Measurements from ENCODE around the gene CIAO2A.

CIAO2A gene

DNA sequence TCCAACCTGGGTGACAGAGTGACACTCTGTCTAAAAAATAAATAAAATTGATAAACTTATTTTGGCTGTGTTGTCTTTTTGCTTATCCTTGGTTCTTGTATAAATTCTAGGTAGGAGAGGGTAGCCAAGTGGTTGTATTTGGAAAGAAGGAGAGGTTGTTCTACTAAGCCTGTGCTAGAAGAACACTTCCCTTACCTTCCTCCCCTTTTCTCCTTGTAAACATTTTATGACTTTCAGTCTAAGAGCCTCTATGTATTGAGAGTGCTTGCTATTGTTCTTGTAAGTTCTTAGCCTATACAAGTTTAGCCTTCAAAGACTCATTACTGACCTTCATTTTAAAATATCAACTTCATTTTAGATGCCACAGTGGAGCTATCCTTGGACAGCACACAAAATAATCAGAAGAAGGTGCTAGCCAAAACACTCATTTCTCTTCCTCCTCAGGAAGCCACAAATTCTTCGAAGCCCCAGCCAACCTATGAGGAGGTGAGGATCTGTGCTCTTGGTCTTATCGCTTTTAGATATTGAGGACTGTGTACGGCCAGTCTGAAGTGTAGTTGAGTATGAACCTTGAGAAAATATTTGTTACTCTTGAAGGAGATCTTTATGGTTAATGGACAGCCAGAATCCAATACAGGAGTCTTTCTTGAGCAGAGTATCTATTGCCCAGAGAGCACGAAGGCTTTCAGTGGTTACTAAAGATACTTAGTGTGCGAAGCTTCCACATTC is 24.3 kb upstream of the CIAO2A start:
- Histone ChIP-seq H3K9me3 (ENCODE audit: control insufficient read depth, low read length) (no peaks in the 10 kb centered on the region), H3K9ac (no peak overlapping the region), H3K4me1 (no peaks in the 10 kb centered on the region), H3K27me3 (ENCODE audit: control insufficient read depth, insufficient read depth, low read length) (no peaks in the 10 kb centered on the region), H2AFZ (no peak overlapping the region), H3K4me2 (ENCODE audit: low read length) (no peak overlapping the region), H3K79me2 (peaks cover 2% of the 10 kb centered on the region), H3K27ac (no peak overlapping the region), H3K36me3 (ENCODE audit: control insufficient read depth, insufficient read depth, low read length) (no peaks in the 10 kb centered on the region), H3K4me3 (ENCODE audit: low read depth, low read length) (no peak overlapping the region)
- TF ChIP-seq, protein P1, sequence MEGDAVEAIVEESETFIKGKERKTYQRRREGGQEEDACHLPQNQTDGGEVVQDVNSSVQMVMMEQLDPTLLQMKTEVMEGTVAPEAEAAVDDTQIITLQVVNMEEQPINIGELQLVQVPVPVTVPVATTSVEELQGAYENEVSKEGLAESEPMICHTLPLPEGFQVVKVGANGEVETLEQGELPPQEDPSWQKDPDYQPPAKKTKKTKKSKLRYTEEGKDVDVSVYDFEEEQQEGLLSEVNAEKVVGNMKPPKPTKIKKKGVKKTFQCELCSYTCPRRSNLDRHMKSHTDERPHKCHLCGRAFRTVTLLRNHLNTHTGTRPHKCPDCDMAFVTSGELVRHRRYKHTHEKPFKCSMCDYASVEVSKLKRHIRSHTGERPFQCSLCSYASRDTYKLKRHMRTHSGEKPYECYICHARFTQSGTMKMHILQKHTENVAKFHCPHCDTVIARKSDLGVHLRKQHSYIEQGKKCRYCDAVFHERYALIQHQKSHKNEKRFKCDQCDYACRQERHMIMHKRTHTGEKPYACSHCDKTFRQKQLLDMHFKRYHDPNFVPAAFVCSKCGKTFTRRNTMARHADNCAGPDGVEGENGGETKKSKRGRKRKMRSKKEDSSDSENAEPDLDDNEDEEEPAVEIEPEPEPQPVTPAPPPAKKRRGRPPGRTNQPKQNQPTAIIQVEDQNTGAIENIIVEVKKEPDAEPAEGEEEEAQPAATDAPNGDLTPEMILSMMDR (IDR thresholded peaks at IDR 0.05) = no peak

DNA sequence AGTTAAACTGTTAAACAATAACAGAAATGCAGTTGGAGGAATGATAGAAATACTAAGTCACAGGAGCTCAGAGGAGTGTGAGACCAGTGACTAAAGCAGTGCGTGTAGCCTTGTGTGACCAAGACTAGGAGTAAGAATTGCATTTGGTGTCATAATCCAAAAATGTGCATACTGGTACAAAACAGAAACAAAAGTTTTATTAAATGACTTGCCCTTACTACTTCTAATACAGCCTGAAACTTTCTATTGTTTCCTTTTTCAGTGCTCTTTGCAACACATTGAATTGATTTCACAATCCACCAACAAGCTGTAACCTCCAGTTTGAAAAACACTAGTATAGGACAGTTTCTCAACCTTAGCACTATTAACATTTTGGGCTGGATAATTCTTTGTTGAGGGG is 19.3 kb upstream of the CIAO2A start:
- Histone ChIP-seq H3K9ac (no peak overlapping the region), H3K36me3 (ENCODE audit: control insufficient read depth, insufficient read depth, low read length) (no peaks in the 10 kb centered on the region), H3K4me1 (peaks cover 3% of the 10 kb centered on the region), H3K27me3 (ENCODE audit: control insufficient read depth, insufficient read depth, low read length) (no peaks in the 10 kb centered on the region), H3K27ac (no peak overlapping the region), H3K9me3 (ENCODE audit: control insufficient read depth, low read length) (no peaks in the 10 kb centered on the region), H3K4me2 (ENCODE audit: low read length) (no peak overlapping the region), H3K4me3 (ENCODE audit: low read depth, low read length) (no peak overlapping the region), H3K79me2 (peaks cover 6% of the 10 kb centered on the region), H2AFZ (no peak overlapping the region)
- TF ChIP-seq, protein P1 (IDR thresholded peaks at IDR 0.05) = no peak

DNA sequence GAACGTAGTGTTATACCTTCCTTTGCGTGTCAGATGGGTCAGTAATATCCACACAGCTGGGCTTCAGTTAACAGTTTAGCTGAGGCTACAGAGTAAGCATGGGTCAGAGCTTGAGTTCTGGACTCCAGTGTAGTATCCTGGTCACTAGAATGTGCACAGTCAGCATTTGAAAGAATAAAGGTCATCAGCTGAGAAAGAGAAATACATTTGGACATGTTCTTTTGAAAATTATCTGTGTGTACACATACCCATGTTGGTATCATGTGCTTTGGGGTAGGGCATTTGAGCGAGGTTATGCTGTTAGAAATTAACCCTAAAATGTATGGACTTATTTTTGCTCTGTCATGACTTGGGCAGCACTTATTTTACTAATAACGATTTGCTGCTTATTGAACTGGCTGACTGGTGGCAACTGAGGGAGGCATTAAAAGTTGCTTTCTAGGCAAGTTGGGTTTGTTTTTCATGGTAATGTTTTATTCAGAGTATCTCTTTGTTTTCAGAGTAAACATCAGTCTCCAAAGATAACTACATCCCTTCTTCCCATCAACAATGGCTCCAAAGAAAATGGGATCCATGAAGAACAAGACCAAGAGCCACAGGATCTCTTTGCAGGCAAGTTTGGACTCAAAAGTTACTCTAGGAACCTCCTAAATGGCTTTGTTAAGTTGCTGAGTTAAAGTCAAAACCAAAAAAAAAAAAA is 18.6 kb upstream of the CIAO2A start:
- no peak overlapping the region for H3K9ac ChIP-seq
- H3K4me1 ChIP-seq = peaks cover 3% of the 10 kb centered on the region
- peaks cover 13% of the 10 kb centered on the region for H3K79me2 ChIP-seq
- TF ChIP-seq, protein P1 (IDR thresholded peaks at IDR 0.05) = no peak
- H3K4me2 ChIP-seq (ENCODE audit: low read length) = no peak overlapping the region
- H3K4me3 ChIP-seq (ENCODE audit: low read depth, low read length) = no peak overlapping the region
- no peak overlapping the region for H2AFZ ChIP-seq
- H3K27ac ChIP-seq = no peak overlapping the region
- no peaks in the 10 kb centered on the region for H3K9me3 ChIP-seq (ENCODE audit: control insufficient read depth, low read length)
- H3K36me3 ChIP-seq (ENCODE audit: control insufficient read depth, insufficient read depth, low read length) = no peaks in the 10 kb centered on the region
- H3K27me3 ChIP-seq (ENCODE audit: control insufficient read depth, insufficient read depth, low read length) = no peaks in the 10 kb centered on the region

DNA sequence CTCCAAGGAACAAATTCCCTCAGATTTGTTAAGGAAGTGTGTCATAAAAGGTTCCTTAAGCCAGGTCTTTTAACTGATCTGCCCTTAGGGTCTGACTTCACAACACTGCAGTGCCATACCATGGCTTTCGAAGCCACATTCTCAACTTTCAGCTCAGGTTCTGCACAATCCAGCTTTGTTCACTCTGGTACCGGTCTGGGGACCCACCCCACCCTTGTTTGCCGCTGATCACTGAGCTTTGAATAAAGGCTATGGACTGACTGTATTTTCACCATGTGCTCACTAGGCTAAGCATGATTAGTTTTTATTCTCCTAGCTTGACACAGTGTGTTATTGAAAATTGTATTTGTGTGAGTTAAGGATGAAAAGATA is 18.0 kb upstream of the CIAO2A start:
- Histone ChIP-seq H3K4me1 (peaks cover 3% of the 10 kb centered on the region), H3K79me2 (peaks cover 18% of the 10 kb centered on the region), H3K4me3 (ENCODE audit: low read depth, low read length) (no peak overlapping the region), H3K4me2 (ENCODE audit: low read length) (no peak overlapping the region), H3K27me3 (ENCODE audit: control insufficient read depth, insufficient read depth, low read length) (no peaks in the 10 kb centered on the region), H2AFZ (no peak overlapping the region), H3K36me3 (ENCODE audit: control insufficient read depth, insufficient read depth, low read length) (no peaks in the 10 kb centered on the region), H3K27ac (no peak overlapping the region), H3K9me3 (ENCODE audit: control insufficient read depth, low read length) (no peaks in the 10 kb centered on the region), H3K9ac (no peak overlapping the region)
- TF ChIP-seq, protein P1 (IDR thresholded peaks at IDR 0.05) = no peak

Data from parathyroid adenoma (tissue), 2 donors.